Tibial nerve (tissue), 4 donors: ENCODE measurements around the gene FBXO44.

Experiments
- EP300 ChIP-seq, 2 donors: sonication (generic); formaldehyde crosslinking; IDR thresholded peaks; one replicate each; pipeline ENCODE4 v1.6.1; 2017; ENCODE audit warnings: antibody characterized with exemption in 2 of 2, mild to moderate bottlenecking in 1 of 2
- TF ChIP-seq, protein P1 (sequence below), 5 experiments: fragments of 200-600 bp in 3 of 5; fragments of 450-650 bp in 2 of 5; sonication (generic) in 3 of 5; IDR thresholded peaks; one replicate each; pipeline ENCODE4 v1.5.1; 2016 to 2019; ENCODE audit warnings: antibody characterized with exemption in 5 of 5, mild to moderate bottlenecking in 3 of 5, moderate library complexity in 2 of 5

GRCh38 chr1:11674488-11674887 is 19.8 kb downstream of the FBXO44 start:
- TF ChIP-seq, protein P1, sequence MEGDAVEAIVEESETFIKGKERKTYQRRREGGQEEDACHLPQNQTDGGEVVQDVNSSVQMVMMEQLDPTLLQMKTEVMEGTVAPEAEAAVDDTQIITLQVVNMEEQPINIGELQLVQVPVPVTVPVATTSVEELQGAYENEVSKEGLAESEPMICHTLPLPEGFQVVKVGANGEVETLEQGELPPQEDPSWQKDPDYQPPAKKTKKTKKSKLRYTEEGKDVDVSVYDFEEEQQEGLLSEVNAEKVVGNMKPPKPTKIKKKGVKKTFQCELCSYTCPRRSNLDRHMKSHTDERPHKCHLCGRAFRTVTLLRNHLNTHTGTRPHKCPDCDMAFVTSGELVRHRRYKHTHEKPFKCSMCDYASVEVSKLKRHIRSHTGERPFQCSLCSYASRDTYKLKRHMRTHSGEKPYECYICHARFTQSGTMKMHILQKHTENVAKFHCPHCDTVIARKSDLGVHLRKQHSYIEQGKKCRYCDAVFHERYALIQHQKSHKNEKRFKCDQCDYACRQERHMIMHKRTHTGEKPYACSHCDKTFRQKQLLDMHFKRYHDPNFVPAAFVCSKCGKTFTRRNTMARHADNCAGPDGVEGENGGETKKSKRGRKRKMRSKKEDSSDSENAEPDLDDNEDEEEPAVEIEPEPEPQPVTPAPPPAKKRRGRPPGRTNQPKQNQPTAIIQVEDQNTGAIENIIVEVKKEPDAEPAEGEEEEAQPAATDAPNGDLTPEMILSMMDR (IDR thresholded peaks at IDR 0.05), result no peak
- no peak for TF ChIP-seq EP300 (IDR thresholded peaks at IDR 0.05)
